Right lobe of liver (tissue), 6 donors: ENCODE results near the gene MAP3K7. TPM values are rescaled to one million over a fixed set of nuclear protein-coding genes. Genes with fewer than 3 reads are reported as not detected.

ENCODE experiments used
- ATAC-seq, 4 donors: fragments of 200-7000 bp; cut with Tn5 transposase; one replicate each; pipeline ENCODE4 v1.9.1; 2020; ENCODE audit warnings: mild to moderate bottlenecking in 4 of 4, moderate library complexity in 4 of 4
- DNase-seq, 3 donors: peaks; one replicate each; pipeline ENCODE4 v3.0.0-alpha.2; 2020
- H3K27ac ChIP-seq, 3 donors: fragments of 200-600 bp; one replicate each; pipeline ENCODE4 v1.8.0; 2022
- H3K27me3 ChIP-seq, 2 donors: fragments of 200-600 bp; one replicate each; pipeline ENCODE4 v1.8.0; 2022
- H3K36me3 ChIP-seq, 4 donors: fragments of 200-600 bp; sonication (generic) in 1 of 4; one replicate each; pipeline versions ENCODE4 v1.5.1 to v1.8.0; 2017 to 2022; ENCODE audit warnings: control low read depth in 1 of 4
- H3K4me1 ChIP-seq, 4 donors: fragments of 200-600 bp; sonication (generic) in 1 of 4; one replicate each; pipeline versions ENCODE4 v1.5.1 to v1.8.0; 2017 to 2022; ENCODE audit warnings: control low read depth in 1 of 4
- H3K4me3 ChIP-seq, 3 donors: fragments of 200-600 bp; one replicate each; pipeline ENCODE4 v1.8.0; 2022
- H3K9me3 ChIP-seq, 4 donors: fragments of 200-600 bp; sonication (generic) in 1 of 4; one replicate each; pipeline versions ENCODE4 v1.5.1 to v1.8.0; 2017 to 2022; ENCODE audit warnings: control low read depth in 1 of 4
- POLR2A ChIP-seq: fragments of 450-650 bp; IDR thresholded peaks from one replicate; pipeline ENCODE4 v1.6.1; 2017; ENCODE audit warnings: antibody characterized with exemption, mild to moderate bottlenecking
- WGBS: methylation state at CpG from one replicate; pipeline ENCODE4 v1.1.6; 2018; ENCODE audit warnings: low coverage, low lambda C conversion rate; ENCODE audit not compliant: insufficient coverage; ENCODE audit errors: missing lambda C conversion rate; 5-methylcytosine and 5-hydroxymethylcytosine counted together
- intact Hi-C, 2 donors: fragments of 100-400 bp; cut with DNase I; formaldehyde crosslinking; loops; one replicate each; pipeline versions ENCODE4 v1.11.2 to v1.14.1; 2022
- total RNA-seq, 6 experiments: library from RNA; depleted of rRNA in 2 of 6; stranded (reverse); fragments of >200 nt in 2 of 6; fragmentation: NEBNext Ultra II Directional in 3 of 6; extraction: Animal tissue kit (Norgen Biotek cat#: 25700) in 3 of 6; gene quantifications; one replicate each; pipeline versions ENCODE4 v1.1.0 to v1.2.4, GENCODE V29; 2016 to 2023
- TF ChIP-seq, protein P1 (sequence below), 4 donors: fragments of 200-600 bp in 3 of 4; fragments of 450-650 bp in 1 of 4; IDR thresholded peaks; one replicate each; pipeline versions ENCODE4 v1.5.1 to v1.8.0; 2016 to 2022; ENCODE audit warnings: antibody characterized with exemption in 4 of 4, mild to moderate bottlenecking in 2 of 4
- donor health status: DM: no; HTN: yes; CAD: no.
- donor health status: DM: no; HTN: no; CAD: no.
- donor health status: DM: no; HTN: no; CAD: no.
- donor health status: DM: no; HTN: yes; CAD: no.
- donor health status: DM: no; HTN: yes; CAD: no.

MAP3K7 gene
- total RNA-seq, 6 experiments from 2014 or later: 8.1 to 12.5 (median 10.3) TPM

GRCh38 chr6:90544741-90545140 lies 42.1 kb downstream of the MAP3K7 start:
- WGBS: 94% methylated on average over 4 of the region's 4 CpGs

GRCh38 chr6:90544081-90544480 lies 42.8 kb downstream of the MAP3K7 start:
- DNase-seq (no peak), ATAC-seq (no peak)
- Histone ChIP-seq H3K4me3 (no peak overlapping the region), H3K4me1 (no peaks in the 10 kb centered on the region), H3K27ac (no peak overlapping the region), H3K27me3 (no peaks in the 10 kb centered on the region), H3K9me3 (no peaks in the 10 kb centered on the region), H3K36me3 (peaks cover 0 to 35% (median 13%) of the 10 kb centered on the region in 4 donors)
- TF ChIP-seq POLR2A: no peak
- TF ChIP-seq, protein P1, sequence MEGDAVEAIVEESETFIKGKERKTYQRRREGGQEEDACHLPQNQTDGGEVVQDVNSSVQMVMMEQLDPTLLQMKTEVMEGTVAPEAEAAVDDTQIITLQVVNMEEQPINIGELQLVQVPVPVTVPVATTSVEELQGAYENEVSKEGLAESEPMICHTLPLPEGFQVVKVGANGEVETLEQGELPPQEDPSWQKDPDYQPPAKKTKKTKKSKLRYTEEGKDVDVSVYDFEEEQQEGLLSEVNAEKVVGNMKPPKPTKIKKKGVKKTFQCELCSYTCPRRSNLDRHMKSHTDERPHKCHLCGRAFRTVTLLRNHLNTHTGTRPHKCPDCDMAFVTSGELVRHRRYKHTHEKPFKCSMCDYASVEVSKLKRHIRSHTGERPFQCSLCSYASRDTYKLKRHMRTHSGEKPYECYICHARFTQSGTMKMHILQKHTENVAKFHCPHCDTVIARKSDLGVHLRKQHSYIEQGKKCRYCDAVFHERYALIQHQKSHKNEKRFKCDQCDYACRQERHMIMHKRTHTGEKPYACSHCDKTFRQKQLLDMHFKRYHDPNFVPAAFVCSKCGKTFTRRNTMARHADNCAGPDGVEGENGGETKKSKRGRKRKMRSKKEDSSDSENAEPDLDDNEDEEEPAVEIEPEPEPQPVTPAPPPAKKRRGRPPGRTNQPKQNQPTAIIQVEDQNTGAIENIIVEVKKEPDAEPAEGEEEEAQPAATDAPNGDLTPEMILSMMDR (IDR thresholded peaks at IDR 0.05): no peak
- intact Hi-C loops: no loop called here

More at GRCh38 chr6:90544741-90545140, 42.1 kb downstream of the MAP3K7 start:
- H3K36me3 ChIP-seq: peaks cover 0 to 35% (median 15%) of the 10 kb centered on the region in 4 donors
- no peak for DNase-seq
- H3K4me3 ChIP-seq: no peak overlapping the region
- H3K4me1 ChIP-seq: no peaks in the 10 kb centered on the region
- no peak for ATAC-seq
- H3K27me3 ChIP-seq: no peaks in the 10 kb centered on the region
- H3K9me3 ChIP-seq: no peaks in the 10 kb centered on the region
- H3K27ac ChIP-seq: no peak overlapping the region
- no peak for TF ChIP-seq POLR2A
- TF ChIP-seq, protein P1 (IDR thresholded peaks at IDR 0.05): no peak
- intact Hi-C loops: no loop called here

DNA sequence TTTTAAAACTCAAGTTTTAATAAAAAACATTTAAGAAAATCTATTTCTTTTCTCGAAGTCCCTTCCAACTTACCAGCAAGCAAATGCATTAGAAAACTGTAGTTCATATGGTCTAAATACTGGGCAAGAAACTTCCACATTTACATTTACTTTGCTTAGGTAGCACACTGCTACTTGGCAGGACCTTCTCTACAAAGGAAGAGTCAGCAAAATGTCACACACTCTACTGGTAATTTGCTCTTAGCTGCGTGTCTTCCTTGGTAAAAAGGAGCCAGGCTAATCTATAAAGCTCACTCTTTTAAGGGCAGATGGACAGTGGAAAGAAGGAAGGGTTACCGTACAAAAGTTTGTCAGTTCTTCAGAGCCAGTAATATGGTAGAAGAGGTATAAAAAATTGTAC lies 45.7 kb downstream of the MAP3K7 start:
- ATAC-seq (no peak), DNase-seq (no peak)
- Histone ChIP-seq H3K4me3 (no peak overlapping the region), H3K36me3 (peaks cover 0 to 18% (median 8%) of the 10 kb centered on the region in 4 donors), H3K9me3 (no peaks in the 10 kb centered on the region), H3K27me3 (no peaks in the 10 kb centered on the region), H3K4me1 (no peaks in the 10 kb centered on the region), H3K27ac (no peak overlapping the region)
- intact Hi-C loops: no loop called here
- TF ChIP-seq, protein P1 (IDR thresholded peaks at IDR 0.05): no peak
- no peak for TF ChIP-seq POLR2A
- WGBS: 100% methylated on average over 3 of the region's 3 CpGs

DNA sequence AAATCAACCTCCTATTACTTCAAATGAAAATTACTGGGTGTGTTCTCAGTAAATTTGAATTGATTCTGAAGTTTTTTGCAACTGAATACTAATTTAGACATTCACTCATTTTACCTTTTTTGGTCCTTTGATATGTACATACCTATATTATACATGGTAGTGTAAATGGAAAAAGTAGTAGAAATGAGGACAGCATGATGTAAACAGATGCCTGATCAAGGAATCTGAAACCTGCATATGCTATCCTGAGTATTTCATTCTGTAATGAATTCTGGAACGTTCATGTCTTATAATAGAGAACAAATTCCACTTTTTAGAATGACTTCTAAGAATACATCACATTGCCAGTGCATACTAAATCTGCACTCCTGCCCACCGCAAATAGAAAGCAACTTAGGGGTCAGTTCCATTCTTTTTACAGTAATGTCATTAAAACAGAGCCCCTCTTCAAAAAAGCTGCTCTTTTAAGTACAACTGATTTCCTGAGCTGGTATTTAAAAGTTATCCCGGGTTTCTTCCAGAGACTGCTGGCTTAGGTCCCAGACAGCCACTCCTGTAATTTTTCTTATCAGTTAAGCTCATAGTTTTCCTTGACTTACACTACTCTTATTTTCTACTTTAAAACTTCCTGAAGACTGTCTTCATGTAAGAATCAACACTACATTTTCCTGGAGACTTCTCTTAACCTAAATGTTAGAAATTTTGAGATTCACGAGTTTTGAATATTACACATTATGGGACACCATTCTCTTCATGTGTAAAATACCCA lies 48.4 kb downstream of the MAP3K7 start:
- intact Hi-C loops: no loop called here
- no peaks in the 10 kb centered on the region for H3K27me3 ChIP-seq
- TF ChIP-seq, protein P1 (IDR thresholded peaks at IDR 0.05): no peak
- TF ChIP-seq POLR2A: no peak
- H3K4me3 ChIP-seq: no peak overlapping the region
- 56% methylated on average over 4 of the region's 4 CpGs for WGBS
- DNase-seq (no peak), ATAC-seq (no peak)
- H3K27ac ChIP-seq: no peak overlapping the region
- peaks cover 0 to 4% (median 2%) of the 10 kb centered on the region in 4 donors for H3K36me3 ChIP-seq
- H3K9me3 ChIP-seq: no peaks in the 10 kb centered on the region
- no peaks in the 10 kb centered on the region for H3K4me1 ChIP-seq
